ENCODE measurements around the gene MGRN1.
A peak's percentile ranks its signal among the peaks of the same experiment; 100 is the strongest.

MGRN1 gene

GRCh38 chr16:4624015-4624826 is at the start of gene MGRN1:
MGRN1 (plus strand) TSS chr16:4624826; CDS start chr16:4624961, 135 bp downstream.
- DNase-seq, result peak; percentile 95

- DNase-seq, result no peak
Measured at GRCh38 chr16:4574919-4575705, 49.5 kb upstream of the MGRN1 start.

DNA sequence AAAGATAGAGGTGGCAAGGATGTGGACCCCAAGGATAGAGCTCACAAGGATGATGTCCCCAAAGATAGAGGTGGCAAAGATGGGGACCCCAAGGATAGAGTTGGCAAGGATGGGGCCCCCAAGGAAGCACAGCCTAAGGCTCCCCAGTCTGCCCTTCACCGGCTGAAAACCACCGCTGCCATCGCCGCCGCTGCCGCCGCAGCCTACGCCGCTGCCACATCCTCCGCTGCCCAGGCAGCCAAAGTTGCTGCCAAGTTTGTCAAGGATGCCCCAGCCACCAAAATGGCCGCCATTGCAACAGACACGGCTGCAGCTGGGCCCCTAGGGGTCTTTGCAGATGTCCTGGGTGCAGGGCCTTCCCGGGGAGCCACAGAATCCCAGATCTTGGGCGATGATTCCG is 48.6 kb upstream of the MGRN1 start:
- DNase-seq, result no peak

GRCh38 chr16:4578961-4579530 is 45.6 kb upstream of the MGRN1 start:
- DNase-seq, result no peak

- DNase-seq, result no peak
Measured at GRCh38 chr16:4580250-4580649, 44.4 kb upstream of the MGRN1 start.

- DNase-seq, result no peak
Measured at GRCh38 chr16:4583906-4584305, 40.7 kb upstream of the MGRN1 start.

GRCh38 chr16:4586291-4586690 is 38.3 kb upstream of the MGRN1 start:
- no peak for DNase-seq

- no peak for DNase-seq
Measured at GRCh38 chr16:4588386-4588785, 36.2 kb upstream of the MGRN1 start.

DNA sequence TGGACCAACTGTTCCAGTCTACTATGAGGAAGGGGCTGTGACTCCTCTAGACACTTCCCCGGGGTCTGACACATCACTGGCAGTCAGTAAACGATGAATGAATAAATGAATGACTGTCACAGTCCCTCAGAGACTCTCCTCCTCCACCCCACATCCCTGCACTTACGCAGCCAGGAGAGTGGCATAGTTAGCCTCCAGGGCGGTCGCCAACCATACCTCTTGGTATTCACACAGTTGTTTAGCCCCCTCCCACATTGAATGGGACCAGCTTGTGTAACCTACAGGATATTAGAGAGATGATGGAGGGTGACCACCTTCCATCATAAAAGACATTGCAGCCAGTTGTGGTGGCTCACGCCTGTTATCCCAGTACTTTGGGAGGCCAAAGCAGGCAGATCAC is 35.7 kb upstream of the MGRN1 start:
- DNase-seq, result no peak

- DNase-seq, result no peak
Measured at GRCh38 chr16:4591191-4591590, 33.4 kb upstream of the MGRN1 start.

DNA sequence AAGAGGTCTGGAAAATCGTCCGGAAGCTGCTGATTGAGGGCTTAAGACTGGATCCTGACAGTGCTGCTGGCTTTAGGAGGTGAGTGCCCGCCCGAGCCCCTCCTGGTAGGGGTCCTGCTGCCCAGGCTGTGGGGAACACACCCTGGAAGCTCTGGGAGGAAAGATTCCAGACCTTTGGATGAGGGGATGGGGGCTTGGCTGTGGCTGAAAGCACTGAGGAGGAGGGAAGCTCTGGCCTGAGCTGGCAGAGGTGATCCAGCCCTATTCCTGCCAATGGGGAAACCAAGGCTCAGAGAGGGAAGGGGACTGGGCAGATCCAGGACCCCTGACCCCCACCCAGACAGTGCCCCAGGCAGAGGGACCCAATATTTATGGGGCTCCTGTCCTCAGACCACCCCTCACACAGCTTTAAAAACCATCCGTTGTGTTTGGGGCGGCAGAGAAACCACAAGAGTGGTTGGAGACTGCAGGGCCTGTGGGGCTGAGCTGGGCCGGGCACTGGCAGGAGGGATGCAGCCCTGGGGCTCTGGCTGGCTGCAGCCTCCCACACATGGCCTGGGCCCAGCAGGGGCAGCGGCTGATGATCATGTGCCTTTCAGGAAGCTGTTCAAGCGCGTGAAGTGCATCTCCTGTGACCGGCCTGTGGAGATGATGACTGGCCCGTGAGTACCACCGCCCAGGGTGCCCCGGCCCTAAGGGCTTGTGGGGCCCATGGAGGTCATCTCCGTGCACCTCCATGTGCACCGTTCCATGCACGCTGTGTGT is 32.7 kb upstream of the MGRN1 start:
- no peak for DNase-seq

GRCh38 chr16:4593086-4593485 is 31.5 kb upstream of the MGRN1 start:
- no peak for DNase-seq

- DNase-seq, result no peak
Measured at GRCh38 chr16:4594433-4595410, 29.9 kb upstream of the MGRN1 start.

DNA sequence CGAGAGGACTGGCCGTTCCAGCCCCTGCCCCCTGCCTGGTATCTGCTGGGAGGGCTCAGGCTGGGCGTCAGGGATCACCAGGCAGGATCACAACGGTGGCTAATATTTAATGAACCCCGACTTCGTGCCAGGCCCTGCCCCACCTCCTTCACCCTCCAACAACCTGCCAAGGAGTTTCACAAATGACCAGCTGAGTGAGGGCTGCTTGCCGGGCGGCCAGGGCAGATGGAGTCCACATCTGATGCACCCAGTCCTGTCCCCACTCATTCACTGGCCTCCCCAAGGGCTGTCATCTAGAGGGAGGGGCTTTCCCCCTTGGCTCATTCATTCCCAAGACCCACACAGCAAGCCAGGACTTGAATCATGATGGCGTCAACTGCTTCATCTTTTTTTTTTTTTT is 27.5 kb upstream of the MGRN1 start:
- DNase-seq, result no peak

DNA sequence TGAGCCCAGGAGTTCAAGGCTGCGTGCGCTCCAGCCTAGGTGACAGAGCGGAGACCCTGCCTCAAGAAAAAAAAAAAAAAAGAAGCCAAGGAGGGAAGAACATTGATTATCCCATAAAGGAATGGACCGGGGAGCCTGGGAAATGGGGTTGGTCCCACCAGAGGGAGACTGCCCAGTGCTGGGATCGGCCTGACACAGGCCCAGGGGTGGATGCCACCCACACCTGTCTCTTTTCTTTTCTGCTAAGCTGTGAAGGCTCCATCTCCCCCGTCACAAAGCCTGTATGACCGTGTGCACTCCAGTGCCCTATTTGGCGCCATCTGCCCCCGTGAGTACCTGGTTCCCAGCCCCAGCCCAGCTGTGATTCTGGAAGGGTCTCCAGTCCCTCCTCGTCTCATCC is 25.6 kb upstream of the MGRN1 start:
- DNase-seq, result no peak

DNA sequence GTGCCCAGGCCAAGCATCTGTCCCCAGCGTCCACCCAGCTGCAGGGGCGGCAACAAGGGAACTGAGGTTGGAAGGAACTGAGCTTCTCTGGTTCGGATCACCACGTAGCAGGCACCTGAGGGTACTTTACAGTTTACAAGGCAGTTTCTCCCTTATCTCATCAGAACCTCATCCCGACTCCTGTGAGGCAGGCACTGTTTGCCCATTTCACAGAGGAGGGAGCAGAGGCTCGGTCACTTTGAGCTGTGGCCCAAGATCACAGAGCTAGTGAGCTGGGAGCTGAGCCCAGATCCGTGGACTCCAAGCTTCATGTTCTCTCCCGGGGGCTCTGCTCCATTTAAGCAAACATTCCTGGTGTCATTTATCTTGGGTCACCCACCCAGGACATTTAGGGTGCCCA is 25.1 kb upstream of the MGRN1 start:
- no peak for DNase-seq

GRCh38 chr16:4601036-4601863 is 23.4 kb upstream of the MGRN1 start:
- DNase-seq, result no peak

DNA sequence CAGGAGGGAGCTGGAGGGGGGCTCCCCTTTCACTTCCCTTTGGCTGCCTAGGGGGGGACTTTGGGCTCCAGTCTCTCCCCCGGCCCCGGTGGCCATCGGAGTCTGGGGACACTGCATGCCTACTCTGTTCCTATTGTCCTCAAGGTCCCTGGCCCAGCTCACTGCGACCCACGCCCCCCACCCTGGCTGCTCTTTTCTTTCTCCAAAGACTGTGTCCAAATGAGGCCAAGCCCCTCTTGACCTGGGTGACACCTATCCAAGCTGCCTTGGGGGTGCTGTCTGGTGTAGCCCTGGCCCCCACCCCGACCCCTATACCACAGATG is 22.8 kb upstream of the MGRN1 start:
- DNase-seq, result no peak

DNA sequence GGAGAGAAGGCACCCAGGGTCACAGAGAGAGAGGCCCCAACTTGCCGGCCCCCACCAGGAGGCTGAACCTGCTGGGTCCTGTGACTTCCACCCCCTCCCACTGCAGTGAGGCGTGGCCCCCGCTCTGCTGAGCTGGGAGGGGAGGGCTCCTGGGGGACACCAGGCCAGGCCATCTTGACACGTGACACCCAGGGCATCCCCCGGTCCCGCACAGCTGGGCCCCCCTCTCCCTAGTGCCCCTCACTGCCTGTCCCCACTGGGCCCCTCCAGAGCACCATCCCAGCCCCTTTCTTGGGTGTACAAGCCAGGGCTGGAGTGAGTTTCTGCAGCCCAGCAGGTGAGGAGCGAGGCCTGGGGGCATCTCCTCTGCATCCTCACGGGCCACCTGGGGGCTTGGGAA is 22.3 kb upstream of the MGRN1 start:
- DNase-seq, result no peak

- DNase-seq, result no peak
Measured at GRCh38 chr16:4603624-4604170, 20.9 kb upstream of the MGRN1 start.

- no peak for DNase-seq
Measured at GRCh38 chr16:4604401-4604800, 20.2 kb upstream of the MGRN1 start.

All from CD4-positive, alpha-beta T cell treated with Interleukin-4 for 4 hours (primary cell).